ENCODE data around the gene NPFFR1.
A peak's percentile ranks its signal among the peaks of the same experiment; 100 is the strongest.
"Not testable (repeated sequence)": the region's sequence is repeated elsewhere in the genome, so short reads cannot be mapped to it uniquely, and the experiment has no call there.

Gene NPFFR1

DNA sequence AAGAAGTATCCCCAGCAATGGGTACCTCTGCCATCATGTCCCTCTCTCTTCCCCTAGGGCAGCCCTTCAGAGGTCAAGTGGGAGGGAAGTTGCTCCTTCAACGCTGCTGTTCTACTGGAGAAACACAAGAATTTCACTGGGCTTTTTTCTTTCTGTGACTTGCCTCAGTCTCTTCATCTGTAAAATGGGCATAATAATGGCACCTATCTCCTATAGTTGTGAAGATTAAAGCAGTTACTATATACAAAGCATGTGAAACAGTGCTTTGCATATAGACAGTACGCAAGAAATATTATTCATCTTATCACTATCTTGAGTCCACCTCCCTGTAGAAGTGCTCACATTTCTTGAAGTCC is 1.6 kb upstream of the NPFFR1 start:
- no peak for DNase-seq (ENCODE audit: low spot score)

DNA sequence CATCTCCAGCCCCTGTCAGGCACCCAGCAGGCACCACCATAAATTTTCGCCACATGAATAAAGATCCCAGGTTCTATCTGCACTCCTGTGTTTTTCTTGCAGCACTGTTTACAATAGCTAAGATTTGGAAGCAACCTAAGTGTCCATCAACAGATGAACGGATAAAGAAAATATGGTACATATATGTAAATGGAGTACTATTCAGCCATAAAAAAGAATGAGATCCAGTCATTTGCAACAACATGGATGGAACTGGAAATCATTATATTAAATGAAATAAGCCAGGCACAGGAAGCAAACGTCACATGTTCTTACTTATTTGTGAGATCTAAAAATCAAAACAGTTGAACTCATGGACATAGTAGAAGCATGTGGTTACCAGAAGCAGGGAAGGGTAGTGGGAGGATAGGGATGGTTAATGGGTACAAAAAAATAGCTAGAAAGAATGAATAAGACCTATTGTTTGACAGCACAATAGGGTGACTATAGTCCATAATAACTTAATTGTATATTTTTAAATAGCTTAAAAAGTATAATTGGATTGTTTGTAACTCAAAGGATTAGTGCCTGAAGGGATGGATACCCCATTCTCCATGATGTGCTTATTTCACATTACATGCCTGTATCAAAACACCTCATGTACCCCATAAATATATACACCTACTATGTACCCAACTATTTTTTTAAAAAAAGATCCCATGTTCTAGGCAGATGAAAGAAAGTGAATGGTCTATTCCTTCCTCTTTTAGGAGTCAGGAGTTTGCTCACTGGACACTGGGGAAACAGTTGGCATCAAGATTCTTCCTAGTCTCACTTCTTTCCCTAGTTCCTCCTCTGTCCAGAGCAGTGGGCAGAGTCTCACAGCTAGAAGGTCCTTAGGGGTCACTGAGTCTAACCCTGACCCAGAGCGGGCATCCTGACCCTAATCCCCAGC is 1.0 kb upstream of the NPFFR1 start:
- no peak for DNase-seq (ENCODE audit: low spot score)

DNA sequence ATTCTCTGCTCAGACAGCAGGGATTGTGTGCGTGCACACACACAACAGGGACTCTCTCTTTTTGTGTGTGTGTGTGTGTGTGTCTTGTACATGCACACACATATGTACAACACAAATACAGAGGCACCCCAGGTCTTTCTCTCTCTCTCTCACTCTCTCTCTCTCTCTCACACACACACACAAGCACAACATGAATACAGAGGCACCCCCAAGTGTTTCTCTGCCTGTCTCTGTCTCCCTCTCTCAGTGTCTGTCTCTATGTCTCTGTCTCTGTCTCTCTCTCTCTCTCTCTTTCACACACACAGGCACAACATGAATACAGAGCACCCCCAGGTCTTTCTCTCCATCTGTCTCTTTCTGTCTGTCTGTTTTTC is 746 bp downstream of the NPFFR1 start:
- DNase-seq (ENCODE audit: low spot score): no peak

DNA sequence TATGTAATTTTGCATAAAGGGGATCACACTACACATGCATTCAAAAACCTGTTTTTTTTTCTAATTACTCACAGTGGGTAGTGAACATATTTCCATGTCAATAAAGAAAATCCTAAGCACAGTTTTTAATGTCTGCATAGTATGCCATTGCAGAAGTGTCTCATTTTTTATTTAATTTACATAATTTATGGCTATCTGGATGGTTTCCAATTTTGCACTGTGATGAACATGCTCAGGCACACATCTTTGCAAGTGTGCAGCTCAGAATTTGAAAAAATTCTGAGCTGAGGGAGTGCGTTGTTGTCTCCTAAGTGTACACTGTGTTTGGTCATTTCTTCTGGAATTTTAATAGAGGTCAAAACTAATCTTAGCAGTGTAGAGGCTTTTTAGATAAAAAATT is 2.2 kb downstream of the NPFFR1 start:
- no peak for DNase-seq (ENCODE audit: low spot score)

DNA sequence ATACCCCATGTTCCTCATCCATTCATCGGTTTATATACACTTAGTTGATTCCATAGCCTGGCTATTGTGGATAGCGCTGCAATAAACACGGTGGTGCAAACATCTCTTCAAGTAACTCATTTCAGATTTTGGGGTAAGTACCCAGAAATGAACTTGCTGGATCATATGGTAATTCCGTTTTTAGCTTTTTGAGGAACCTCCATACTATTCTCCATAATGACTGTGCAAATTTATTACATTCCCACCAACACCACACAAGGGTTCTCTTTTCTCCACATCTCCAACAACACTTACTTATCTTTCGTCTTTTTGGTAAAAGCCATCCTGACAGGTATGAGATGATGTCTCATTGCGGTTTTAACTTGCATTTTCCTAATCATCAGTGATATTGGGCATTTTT is 3.7 kb downstream of the NPFFR1 start:
- no peak for DNase-seq (ENCODE audit: low spot score)

DNA sequence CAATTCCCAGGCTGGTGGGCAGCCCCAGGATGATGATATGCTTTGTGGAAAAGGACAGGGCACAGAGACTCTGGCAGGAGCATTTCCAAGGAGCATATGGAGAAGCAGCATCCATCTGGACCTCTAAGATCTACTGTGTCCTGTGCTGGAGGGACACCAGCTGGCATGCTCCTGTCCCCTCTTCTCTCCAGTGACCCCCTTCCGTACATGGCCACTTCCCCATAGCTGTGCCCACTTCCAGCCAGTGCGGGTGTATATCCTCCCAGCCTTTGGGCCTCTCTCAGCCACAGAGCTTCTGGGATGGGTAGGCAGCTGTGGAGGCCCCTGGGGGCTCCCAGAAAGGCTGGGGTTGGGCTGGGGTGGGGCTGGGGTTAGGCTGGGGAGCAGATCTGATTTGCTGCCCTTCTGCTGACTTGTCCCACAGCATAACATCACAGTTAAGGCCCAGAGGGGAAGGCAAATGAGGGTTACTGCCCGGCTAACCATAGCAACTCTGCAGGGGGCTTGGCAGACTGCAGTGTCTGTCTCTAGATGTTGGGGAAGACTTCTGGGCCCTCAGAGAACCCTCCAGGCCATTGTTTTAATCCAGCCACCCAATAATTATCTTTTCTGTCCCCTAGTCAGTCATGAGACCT is 6.3 kb downstream of the NPFFR1 start:
- no peak for DNase-seq (ENCODE audit: low spot score)

DNA sequence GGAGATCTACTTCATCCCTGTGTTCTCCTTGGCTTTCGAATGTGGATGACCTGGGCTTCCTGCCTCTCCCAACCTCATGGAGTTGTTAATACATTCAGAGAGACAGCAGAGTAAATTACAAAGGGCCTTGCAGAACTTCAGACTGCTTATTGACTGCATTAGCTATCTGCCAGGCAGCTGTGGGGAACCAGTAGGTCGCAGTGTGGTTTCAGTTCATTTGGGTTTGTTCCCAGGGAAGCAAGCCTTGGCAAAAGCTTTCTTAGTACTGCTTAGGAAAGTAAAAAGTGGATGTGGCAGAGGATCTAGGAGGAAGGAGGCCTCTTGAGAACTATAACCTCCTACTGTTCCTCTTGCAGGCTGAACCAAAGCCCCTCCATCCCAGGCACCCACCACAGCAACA is 9.2 kb downstream of the NPFFR1 start:
- DNase-seq (ENCODE audit: low spot score): no peak

DNA sequence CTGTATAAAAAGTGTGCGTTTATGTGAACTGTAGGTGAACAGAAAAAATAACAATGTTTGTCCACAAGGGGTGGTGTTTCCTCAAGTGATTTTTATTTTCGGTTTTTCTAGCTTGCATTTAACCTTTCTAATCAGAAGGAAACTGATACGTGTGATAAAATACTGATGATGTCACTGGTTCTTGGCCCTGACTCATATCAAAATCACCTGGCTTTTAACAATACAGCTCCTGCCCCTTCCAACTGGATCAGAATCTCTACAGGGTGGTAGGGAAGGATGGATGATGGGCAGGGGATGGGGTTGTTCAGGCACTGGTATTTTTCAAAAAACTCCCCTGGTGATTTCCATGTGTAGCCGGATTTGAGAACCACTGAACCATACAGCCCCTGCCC is 10.9 kb downstream of the NPFFR1 start:
- no peak for DNase-seq (ENCODE audit: low spot score)

DNA sequence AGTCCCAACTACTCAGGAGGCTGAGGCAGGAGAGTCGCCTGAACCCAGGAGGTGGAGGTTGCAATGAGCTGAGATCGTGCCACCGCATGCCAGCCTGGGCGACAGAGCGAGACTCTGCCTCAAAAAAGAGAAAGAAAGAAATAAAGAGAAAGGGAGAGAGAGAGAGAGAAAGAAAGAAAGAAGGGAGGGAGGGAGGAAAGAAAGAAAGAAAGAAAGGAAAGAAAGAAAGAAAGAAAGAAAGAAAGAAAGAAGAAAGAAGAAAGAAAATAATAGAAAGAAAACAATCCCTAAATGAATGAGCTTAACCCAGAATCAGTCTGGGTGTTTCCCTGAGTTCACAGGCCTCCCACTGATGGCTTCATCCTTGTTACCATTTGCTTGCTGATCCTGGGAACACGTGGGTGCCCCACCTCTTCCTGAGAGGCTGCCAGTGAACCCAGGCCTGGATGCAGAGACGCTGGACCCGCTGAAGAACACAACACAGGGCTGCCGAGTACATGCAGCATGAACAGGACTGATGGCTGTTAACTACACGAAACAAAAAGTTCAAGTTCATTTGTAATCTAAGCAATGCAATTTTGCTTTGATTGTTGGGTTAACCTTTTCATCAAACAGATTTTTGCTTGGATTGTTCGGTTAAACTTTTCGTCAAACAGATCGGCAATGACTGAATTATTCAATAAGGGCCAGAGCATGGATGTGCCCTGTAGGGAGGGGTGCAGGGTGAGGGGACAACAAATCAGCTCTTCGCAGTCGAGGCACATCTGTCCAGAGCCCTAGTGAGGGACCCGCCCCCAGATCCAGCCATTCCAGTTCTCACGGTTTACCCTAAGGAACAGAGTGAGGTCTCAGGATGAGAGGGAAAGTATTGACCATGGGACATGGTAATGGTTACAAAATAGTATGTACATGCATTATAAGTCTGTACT is 11.5 kb downstream of the NPFFR1 start:
- no peak for DNase-seq (ENCODE audit: low spot score)

DNA sequence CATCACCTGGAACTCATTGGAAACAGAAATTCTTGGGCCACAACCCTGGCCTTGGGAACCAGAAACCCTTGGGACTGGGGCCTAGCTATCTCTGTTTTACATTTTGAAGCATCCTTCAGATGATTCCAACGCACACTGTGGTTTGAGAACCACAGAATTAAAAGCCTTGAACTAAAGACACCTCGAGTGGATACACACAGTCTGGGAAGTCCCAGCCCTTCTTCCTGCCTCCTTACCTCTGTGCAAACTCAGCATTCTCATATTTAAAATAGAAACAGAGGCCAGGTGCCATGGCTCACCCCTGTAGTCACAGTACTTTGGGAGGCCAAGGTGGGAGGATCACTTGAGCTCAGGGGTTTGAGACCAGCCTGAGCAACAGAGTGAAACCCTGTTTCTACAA is 12.9 kb downstream of the NPFFR1 start:
- no peak for DNase-seq (ENCODE audit: low spot score)

DNA sequence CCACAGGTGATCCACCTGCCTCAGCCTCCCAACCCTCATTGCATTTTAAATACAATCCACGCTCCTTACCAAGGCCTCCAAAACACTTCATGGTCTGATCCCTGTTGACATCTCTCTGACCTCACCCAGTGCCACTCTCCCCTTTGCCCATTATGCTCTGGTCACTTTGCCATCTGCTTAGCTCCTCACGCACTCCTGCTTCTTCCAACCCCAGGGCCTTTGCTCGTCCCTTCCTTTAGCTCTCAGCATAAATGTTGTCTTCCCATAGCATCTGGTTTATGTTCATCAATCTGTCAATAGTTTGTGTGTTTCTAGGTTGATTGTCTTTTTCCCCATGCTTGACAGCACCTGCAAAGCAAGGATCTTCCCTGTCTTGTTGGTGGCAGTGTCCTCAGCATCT is 14.1 kb downstream of the NPFFR1 start:
- no peak for DNase-seq (ENCODE audit: low spot score)

DNA sequence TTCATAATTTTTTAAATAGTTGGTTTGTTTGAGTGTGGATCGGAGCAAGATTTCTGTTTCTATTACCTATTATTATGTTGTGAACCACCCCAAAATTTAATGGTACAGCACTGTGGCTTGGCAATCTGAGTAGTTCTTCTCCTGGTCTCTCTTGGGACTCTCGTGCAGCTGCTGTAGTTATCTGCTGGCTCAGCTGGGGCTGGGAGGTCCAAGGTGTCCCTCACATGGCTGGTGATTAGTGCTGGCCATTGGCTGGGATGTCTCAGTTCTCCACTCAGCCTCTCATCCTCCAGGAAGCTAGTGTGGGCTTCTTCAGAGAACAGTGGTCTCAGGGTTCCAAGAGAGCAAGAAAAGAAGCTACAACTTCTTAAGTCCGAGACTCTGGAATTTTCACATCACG is 15.4 kb downstream of the NPFFR1 start:
- no peak for DNase-seq (ENCODE audit: low spot score)

DNA sequence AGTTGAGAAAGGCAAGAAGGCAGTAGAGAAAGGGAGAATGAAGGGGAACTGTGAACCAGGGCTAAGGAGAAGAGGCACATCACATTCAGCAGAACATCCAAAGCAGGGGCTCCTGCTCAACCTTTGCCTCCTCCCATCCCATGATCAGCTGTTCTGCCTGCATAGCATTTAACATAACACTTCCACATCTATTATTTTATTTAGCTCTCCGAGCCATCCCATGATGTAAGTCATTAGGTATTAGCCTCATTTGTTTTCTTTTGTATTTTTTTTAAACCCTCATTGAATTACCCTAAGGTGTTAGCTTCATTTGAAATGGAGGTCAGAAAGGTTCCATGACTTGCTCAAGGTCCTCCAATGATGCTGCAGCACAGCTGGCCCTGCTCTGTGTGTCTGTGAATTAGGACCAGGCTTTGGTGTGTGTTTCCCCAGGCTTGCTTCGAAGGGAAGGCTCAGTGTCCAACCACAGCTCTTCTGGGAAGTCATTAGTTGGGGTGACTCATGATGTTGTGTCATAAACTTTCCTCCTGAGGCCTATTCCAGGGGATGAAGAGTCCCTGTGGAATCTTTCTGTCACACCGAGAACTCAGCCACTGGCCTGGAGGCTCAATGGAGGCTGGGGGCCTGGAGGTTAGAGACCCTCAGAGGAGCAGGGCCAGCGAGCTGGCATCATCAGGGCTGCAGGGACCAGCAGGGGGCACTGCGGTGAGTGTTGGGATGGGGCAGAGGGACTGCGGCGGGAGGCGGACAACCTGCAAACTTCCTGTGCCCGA is 16.5 kb downstream of the NPFFR1 start:
- peak; percentile 77 for DNase-seq (ENCODE audit: low spot score)

DNA sequence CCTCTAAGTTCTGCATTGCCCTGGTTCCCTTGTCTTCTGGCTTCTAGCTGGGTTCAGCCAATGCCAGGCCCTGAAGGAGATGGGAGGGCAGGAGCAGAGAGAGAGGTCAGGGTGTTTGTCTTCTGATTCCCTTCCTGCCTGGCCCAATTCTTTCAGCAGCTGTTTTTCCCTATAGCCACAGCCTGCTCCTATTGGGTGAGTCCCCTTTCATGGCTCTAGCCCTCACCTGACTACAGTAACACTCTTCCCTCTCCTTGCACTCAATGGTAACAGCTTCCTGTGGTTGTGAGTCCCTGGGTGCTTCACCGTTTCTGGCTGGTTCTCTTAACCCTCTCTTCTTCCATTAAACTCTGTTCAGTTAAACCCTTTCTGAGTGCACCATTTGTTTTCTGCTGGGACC is 17.1 kb downstream of the NPFFR1 start:
- no peak for DNase-seq (ENCODE audit: low spot score)

DNA sequence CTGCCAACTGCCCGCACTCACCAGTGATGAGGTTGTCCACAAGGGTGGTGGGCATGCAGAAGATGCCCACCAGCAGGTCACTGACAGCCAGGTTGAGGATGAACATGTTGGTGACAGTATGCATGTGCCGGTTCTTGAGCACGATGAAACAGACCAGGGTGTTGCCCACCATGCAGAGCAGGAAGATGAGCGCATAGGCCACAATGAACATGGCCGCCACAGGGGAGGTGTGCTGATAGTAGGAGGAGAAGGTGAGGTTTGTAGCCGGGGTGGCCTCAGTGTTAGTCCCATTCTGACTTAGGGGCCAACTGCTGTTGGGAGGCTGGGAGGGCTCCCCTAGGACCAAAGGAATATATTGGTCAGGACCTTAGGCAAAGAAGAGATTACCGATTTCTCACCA is 17.7 kb downstream of the NPFFR1 start:
- no peak for DNase-seq (ENCODE audit: low spot score)

DNA sequence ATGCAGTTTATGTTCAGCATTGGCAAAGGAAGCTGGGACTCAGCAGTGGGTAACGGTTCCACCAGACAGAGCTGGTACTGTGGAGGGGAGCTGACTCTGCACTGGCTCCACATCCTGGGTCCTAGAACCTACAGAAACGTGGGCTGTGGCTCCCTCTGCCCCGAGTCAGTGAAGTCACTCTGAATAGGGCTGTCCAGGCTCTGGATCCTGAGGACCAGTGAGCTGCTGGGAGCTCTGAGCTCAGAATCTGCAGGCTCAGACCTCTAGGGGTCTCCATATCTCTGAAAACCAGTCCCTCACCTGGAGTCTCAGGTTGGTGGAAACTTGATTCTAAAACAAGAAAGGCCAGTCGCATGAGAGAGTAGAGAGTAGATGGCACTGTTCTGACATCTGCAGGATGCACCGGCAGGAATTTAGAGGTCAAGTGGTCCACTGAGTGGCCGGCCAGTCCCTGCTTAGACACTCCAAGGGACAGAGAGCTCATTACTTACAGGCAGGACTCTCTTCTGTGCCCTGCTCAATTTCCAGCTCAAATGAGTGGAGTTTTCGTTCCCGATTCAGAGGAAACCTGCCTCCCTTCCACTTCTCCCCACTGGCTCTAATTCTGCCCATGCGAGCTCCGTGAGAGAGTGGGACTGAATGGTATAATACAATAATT is 18.6 kb downstream of the NPFFR1 start:
- peak; percentile 82 for DNase-seq (ENCODE audit: low spot score)

DNA sequence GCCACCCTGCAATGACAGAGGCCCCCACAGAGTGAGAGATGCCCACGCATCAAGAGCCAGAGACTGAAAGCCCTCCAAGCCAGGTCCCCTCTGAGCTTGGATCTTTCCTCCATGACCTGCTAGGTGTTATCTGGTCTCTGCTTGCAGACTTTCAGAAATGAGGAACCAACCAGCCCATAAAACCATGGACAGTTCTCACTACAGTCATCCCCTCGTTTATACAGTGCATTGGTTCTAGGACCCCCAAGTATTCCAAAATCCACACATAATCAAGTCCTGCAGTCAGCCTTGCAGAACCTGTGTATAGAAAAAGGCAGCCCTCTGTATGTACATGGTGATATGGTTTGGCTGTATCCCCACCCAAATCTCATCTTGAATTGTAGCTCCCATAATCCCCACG is 23.1 kb downstream of the NPFFR1 start:
- no peak for DNase-seq (ENCODE audit: low spot score)

DNA sequence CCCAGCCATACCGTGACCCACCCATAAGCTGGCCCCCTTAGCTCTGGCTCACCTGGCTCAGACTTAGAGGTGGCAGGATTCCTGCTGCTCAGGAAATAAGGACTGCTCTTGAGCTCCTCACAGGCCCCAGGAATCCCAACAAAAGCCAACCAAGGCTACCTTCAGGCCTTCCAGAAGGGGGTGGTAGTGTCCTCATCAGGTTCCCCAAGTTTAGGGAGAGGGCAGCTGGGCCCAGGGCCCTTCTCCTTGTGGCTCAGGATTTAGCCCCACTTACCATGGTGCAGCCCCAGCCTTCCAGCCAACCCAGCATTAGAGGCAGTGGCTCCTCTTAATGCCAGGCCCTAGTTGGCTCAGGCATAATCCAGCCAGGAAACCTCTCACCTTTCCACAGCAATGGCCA is 23.5 kb downstream of the NPFFR1 start:
- DNase-seq (ENCODE audit: low spot score): no peak

DNA sequence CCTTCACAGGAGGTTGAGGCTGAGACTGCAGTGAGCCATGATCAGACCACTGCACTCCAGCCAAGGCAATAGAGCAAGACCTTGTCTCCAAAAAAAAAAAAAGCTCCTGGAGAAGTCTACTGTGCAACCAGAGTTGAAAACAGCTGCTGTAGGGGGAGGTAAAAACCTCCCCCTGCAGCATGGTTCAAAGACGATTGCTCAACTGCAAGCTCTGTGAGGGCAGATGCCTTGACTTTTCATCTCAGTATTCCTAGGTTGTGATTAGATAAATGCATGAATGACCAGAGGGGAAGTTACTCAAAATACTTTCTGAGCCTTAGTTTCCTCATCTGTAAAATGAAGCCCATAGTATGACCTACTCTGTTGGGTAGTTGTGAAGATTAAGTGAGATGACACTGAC is 25.6 kb downstream of the NPFFR1 start:
- no peak for DNase-seq (ENCODE audit: low spot score)

DNA sequence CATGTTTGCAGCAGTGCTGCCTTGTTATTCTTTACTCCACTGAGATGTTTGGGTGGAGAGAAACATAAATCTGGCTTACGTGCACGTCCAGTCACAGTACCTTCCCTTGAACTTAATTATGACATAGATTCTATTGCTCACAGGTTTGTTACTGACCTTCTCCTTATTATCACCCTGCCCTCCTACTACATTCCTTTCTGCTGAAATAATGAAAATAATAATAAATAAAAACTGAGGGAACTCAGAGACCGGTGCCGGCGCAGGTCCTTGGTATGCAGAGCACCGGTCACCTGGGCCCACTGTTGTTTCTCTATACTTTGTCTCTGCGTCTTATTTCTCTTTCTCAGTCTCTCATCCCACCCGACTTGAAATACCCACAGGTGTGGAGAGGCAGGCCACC is 26.0 kb downstream of the NPFFR1 start:
- DNase-seq (ENCODE audit: low spot score): not testable (repeated sequence)

DNA sequence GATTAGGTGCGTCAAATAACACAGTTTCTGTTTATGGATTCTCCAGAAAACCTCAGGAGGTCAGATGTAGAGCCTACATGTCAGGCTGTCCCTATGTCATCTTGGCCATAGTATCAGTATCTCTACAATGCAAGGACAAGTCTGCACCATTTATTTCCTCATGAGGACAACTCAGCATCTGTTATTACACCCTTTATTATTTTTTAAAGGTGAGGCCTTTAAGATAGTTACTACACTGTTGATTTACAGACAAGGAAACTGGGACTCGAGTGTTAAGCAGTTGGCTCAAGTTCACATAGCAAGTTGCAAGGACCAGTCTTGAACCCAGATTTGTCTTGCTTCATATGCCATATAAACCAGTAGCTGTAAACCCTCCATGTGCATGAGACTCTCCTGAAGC is 27.3 kb downstream of the NPFFR1 start:
- DNase-seq (ENCODE audit: low spot score): no peak
